Measurements from ENCODE around the gene TEX264. TPM values are rescaled to one million over a fixed set of nuclear protein-coding genes. Genes with fewer than 3 reads are reported as not detected.

TEX264 gene
- total RNA-seq, 6 experiments from 2014 or later, result 39.2 to 56.3 (median 42.2) TPM

GRCh38 chr3:51671734-51672475 is 853 bp downstream of the TEX264 start:
- Mint-ChIP-seq H3K4me3 (peak overlapping the region; percentile 92), H3K36me3 (ENCODE audit: low read depth) (0 out of 2 replicates have a peak, but pooled peaks cover 5% of the 10 kb centered on the region), H3K4me1 (ENCODE audit: low read depth) (peaks cover 55% of the 10 kb centered on the region), H3K9me3 (no peaks in the 10 kb centered on the region), H3K27ac (peak overlapping the region; percentile 77), H3K27me3 (ENCODE audit: insufficient read depth) (peaks cover 2% of the 10 kb centered on the region)
- no peak for TF ChIP-seq CTCF (IDR thresholded peaks at IDR 0.05)
- DNase-seq, result peak; percentile 58

- TF ChIP-seq CTCF (IDR thresholded peaks at IDR 0.05), result no peak
- Mint-ChIP-seq H3K4me3 (peak overlapping the region; percentile 39), H3K4me1 (ENCODE audit: low read depth) (peaks cover 55% of the 10 kb centered on the region), H3K27me3 (ENCODE audit: insufficient read depth) (no peaks in the 10 kb centered on the region; the same call in none of the 2 replicates), H3K27ac (no peak overlapping the region), H3K9me3 (no peaks in the 10 kb centered on the region), H3K36me3 (ENCODE audit: low read depth) (0 out of 2 replicates have a peak, but pooled peaks cover 5% of the 10 kb centered on the region)
- no peak for DNase-seq
Observed at GRCh38 chr3:51673181-51673801, 2.2 kb downstream of the TEX264 start.

GRCh38 chr3:51673802-51674654 is 3.0 kb downstream of the TEX264 start:
- no peak overlapping the region for H3K4me3 Mint-ChIP-seq
- H3K9me3 Mint-ChIP-seq, result no peaks in the 10 kb centered on the region
- H3K4me1 Mint-ChIP-seq (ENCODE audit: low read depth), result peaks cover 53% of the 10 kb centered on the region
- no peaks in the 10 kb centered on the region; the same call in none of the 2 replicates for H3K27me3 Mint-ChIP-seq (ENCODE audit: insufficient read depth)
- no peak for TF ChIP-seq CTCF (IDR thresholded peaks at IDR 0.05)
- peak overlapping the region; percentile 77; the same call in 1 of the 2 replicates for H3K27ac Mint-ChIP-seq
- DNase-seq, result no peak
- H3K36me3 Mint-ChIP-seq (ENCODE audit: low read depth), result 0 out of 2 replicates have a peak, but pooled peaks cover 5% of the 10 kb centered on the region

GRCh38 chr3:51675201-51675611 is 4.2 kb downstream of the TEX264 start:
- Mint-ChIP-seq H3K36me3 (ENCODE audit: low read depth) (0 out of 2 replicates have a peak, but pooled peaks cover 5% of the 10 kb centered on the region), H3K4me1 (ENCODE audit: low read depth) (peaks cover 45% of the 10 kb centered on the region), H3K9me3 (no peaks in the 10 kb centered on the region), H3K27ac (peak overlapping the region; percentile 77), H3K4me3 (no peak overlapping the region), H3K27me3 (ENCODE audit: insufficient read depth) (peaks cover 2% of the 10 kb centered on the region)
- no peak for TF ChIP-seq CTCF (IDR thresholded peaks at IDR 0.05)
- DNase-seq, result peak; percentile 57

- H3K27ac Mint-ChIP-seq, result no peak overlapping the region
- peaks cover 5% of the 10 kb centered on the region for H3K27me3 Mint-ChIP-seq (ENCODE audit: insufficient read depth)
- H3K9me3 Mint-ChIP-seq, result no peaks in the 10 kb centered on the region
- no peak for TF ChIP-seq CTCF (IDR thresholded peaks at IDR 0.05)
- 0 out of 2 replicates have a peak, but pooled peaks cover 5% of the 10 kb centered on the region for H3K36me3 Mint-ChIP-seq (ENCODE audit: low read depth)
- peaks cover 54% of the 10 kb centered on the region for H3K4me1 Mint-ChIP-seq (ENCODE audit: low read depth)
- H3K4me3 Mint-ChIP-seq, result no peak overlapping the region
- DNase-seq, result no peak
Observed at GRCh38 chr3:51676102-51676640, 5.1 kb downstream of the TEX264 start.

Data from HFFc6 (cell line).